MM.1S (cell line): ENCODE results near the gene TFEB.

Experiments used
- DNase-seq: peaks from one replicate; pipeline ENCODE4 v3.0.0-alpha.2; 2015
- H2AFZ ChIP-seq: fragments of 300-600 bp; sonication (generic); 2 replicates; pipeline ENCODE4 v1.6.0; 2016; ENCODE audit warnings: antibody characterized with exemption, low read length
- H3F3A ChIP-seq: fragments of 300-600 bp; sonication (generic); 2 replicates; pipeline ENCODE4 v1.6.1; 2016; ENCODE audit warnings: mild to moderate bottlenecking, antibody characterized with exemption, low read length, moderate library complexity, mixed read lengths; ENCODE audit not compliant: insufficient read depth
- H3K27ac ChIP-seq: fragments of 300-600 bp; sonication (generic); 2 replicates; pipeline ENCODE4 v1.5.1; 2016; ENCODE audit warnings: mild to moderate bottlenecking, low read length
- H3K27me3 ChIP-seq: fragments of 300-600 bp; sonication (generic); replicated peaks from 2 replicates; pipeline ENCODE4 v1.6.0; 2016; ENCODE audit warnings: low read length; ENCODE audit not compliant: insufficient read depth
- H3K36me3 ChIP-seq: fragments of 300-600 bp; sonication (generic); replicated peaks from 2 replicates; pipeline ENCODE4 v1.6.1; 2016; ENCODE audit warnings: mild to moderate bottlenecking, low read length, mixed read lengths; ENCODE audit not compliant: insufficient read depth
- H3K4me1 ChIP-seq: fragments of 300-600 bp; sonication (generic); 2 replicates; pipeline ENCODE4 v1.6.1; 2016; ENCODE audit warnings: low read length, mixed read lengths
- H3K4me2 ChIP-seq: fragments of 300-600 bp; sonication (generic); 2 replicates; pipeline ENCODE4 v1.6.0; 2016; ENCODE audit warnings: low read depth, low read length
- H3K4me3 ChIP-seq: fragments of 300-600 bp; sonication (generic); 2 replicates; pipeline ENCODE4 v1.5.1; 2016; ENCODE audit warnings: low read length, mixed read lengths
- H3K79me2 ChIP-seq: fragments of 300-600 bp; sonication (generic); 2 replicates; pipeline ENCODE4 v1.6.1; 2016; ENCODE audit warnings: mixed run types, low read length, mixed read lengths
- H3K9ac ChIP-seq: fragments of 300-600 bp; sonication (generic); 2 replicates; pipeline ENCODE4 v1.6.1; 2016; ENCODE audit warnings: low read length, mixed read lengths
- H3K9me2 ChIP-seq: fragments of 300-600 bp; sonication (generic); replicated peaks from 2 replicates; pipeline ENCODE4 v1.6.1; 2016; ENCODE audit warnings: mild to moderate bottlenecking, low read length, mixed read lengths; ENCODE audit not compliant: insufficient read depth
- H3K9me3 ChIP-seq: fragments of 300-600 bp; sonication (generic); replicated peaks from 2 replicates; pipeline ENCODE4 v1.6.1; 2016; ENCODE audit warnings: mild to moderate bottlenecking, low read length, mixed read lengths; ENCODE audit not compliant: insufficient read depth
- H4K20me1 ChIP-seq: fragments of 300-600 bp; sonication (generic); 2 replicates; pipeline ENCODE4 v1.6.1; 2016; ENCODE audit warnings: mild to moderate bottlenecking, low read length, moderate library complexity, mixed read lengths; ENCODE audit not compliant: insufficient read depth
- CTCF ChIP-seq: fragments of 300-600 bp; sonication (generic); IDR thresholded peaks from 2 replicates; pipeline ENCODE4 v1.5.1; 2016; ENCODE audit warnings: antibody characterized with exemption, low read length, mixed read lengths
- EZH2 ChIP-seq: fragments of 300-600 bp; sonication (generic); optimal IDR thresholded peaks from 2 replicates; pipeline ENCODE3; 2017; ENCODE audit warnings: low read depth, mild to moderate bottlenecking, antibody characterized with exemption, low read length, mixed read lengths
- EZH2phosphoT487 ChIP-seq: fragments of 300-600 bp; sonication (generic); IDR thresholded peaks from 2 replicates; pipeline ENCODE4 v1.6.1; 2018; ENCODE audit warnings: antibody characterized with exemption, low read length

The TFEB gene

GRCh38 chr6:41726876-41727275, 8.5 kb downstream of the TFEB start:
- no peak overlapping the region for H3K27ac ChIP-seq
- no peaks in the 10 kb centered on the region for H3F3A ChIP-seq
- H3K9me2 ChIP-seq: no peaks in the 10 kb centered on the region
- H3K27me3 ChIP-seq: no peaks in the 10 kb centered on the region
- no peak overlapping the region for H3K4me3 ChIP-seq
- no peaks in the 10 kb centered on the region for H4K20me1 ChIP-seq
- H3K4me1 ChIP-seq: no peaks in the 10 kb centered on the region; the same call in 1 of the 2 replicates
- no peak overlapping the region for H3K4me2 ChIP-seq
- no peaks in the 10 kb centered on the region for H3K36me3 ChIP-seq
- H3K9ac ChIP-seq: no peak overlapping the region
- H2AFZ ChIP-seq: no peak overlapping the region
- H3K9me3 ChIP-seq: no peaks in the 10 kb centered on the region
- DNase-seq: no peak
- TF ChIP-seq CTCF (no peak), EZH2phosphoT487 (no peak), EZH2 (no peak)
- H3K79me2 ChIP-seq: peaks cover 42% of the 10 kb centered on the region

- Histone ChIP-seq H3K4me2 (no peak overlapping the region), H3K36me3 (no peaks in the 10 kb centered on the region), H3K4me1 (no peaks in the 10 kb centered on the region), H3K79me2 (peaks cover 21% of the 10 kb centered on the region), H4K20me1 (no peaks in the 10 kb centered on the region), H3K9ac (no peak overlapping the region), H2AFZ (no peak overlapping the region), H3K27ac (no peak overlapping the region), H3K4me3 (no peak overlapping the region), H3K27me3 (no peaks in the 10 kb centered on the region), H3F3A (no peaks in the 10 kb centered on the region), H3K9me2 (no peaks in the 10 kb centered on the region), H3K9me3 (no peaks in the 10 kb centered on the region)
- 0 out of 2 replicates have a peak, but pooled peaks have one; percentile 3 for TF ChIP-seq CTCF
- no peak for TF ChIP-seq EZH2
- TF ChIP-seq EZH2phosphoT487: no peak
- no peak for DNase-seq
Observed at GRCh38 chr6:41724586-41725501, 10.6 kb downstream of the TFEB start.

GRCh38 chr6:41724228-41724580, 11.2 kb downstream of the TFEB start:
- H3K27ac ChIP-seq: no peak overlapping the region
- H3K79me2 ChIP-seq: peaks cover 15% of the 10 kb centered on the region
- no peaks in the 10 kb centered on the region for H3K9me2 ChIP-seq
- no peak for TF ChIP-seq EZH2
- TF ChIP-seq CTCF: no peak
- TF ChIP-seq EZH2phosphoT487: no peak
- H3K4me3 ChIP-seq: no peak overlapping the region
- no peak overlapping the region for H3K4me2 ChIP-seq
- no peaks in the 10 kb centered on the region for H3F3A ChIP-seq
- H3K9ac ChIP-seq: no peak overlapping the region
- no peaks in the 10 kb centered on the region for H3K27me3 ChIP-seq
- no peaks in the 10 kb centered on the region for H3K36me3 ChIP-seq
- DNase-seq: no peak
- no peaks in the 10 kb centered on the region for H3K9me3 ChIP-seq
- no peak overlapping the region for H2AFZ ChIP-seq
- no peaks in the 10 kb centered on the region for H3K4me1 ChIP-seq
- H4K20me1 ChIP-seq: no peaks in the 10 kb centered on the region
